Liver (tissue), 9 donors: ENCODE results near the gene KIF26B. TPM values are rescaled to one million over a fixed set of nuclear protein-coding genes. Genes with fewer than 3 reads are reported as not detected.

Experiments used
- DNase-seq: peaks from one replicate; pipeline ENCODE4 v3.0.0-alpha.2; 2017; ENCODE audit warnings: low spot score
- H3K27ac ChIP-seq, 2 donors: one replicate each; pipeline ENCODE4 v1.7.0; 2013; ENCODE audit warnings: inconsistent platforms in 2 of 2, low read length in 2 of 2, control low read depth in 1 of 2, low read depth in 1 of 2, mild to moderate bottlenecking in 1 of 2
- H3K27me3 ChIP-seq, 4 donors: one replicate each; pipeline versions ENCODE4 v1.6.1 to v1.7.0; 2013; ENCODE audit warnings: low read length in 3 of 4, inconsistent platforms in 1 of 4, mild to moderate bottlenecking in 1 of 4, moderate library complexity in 1 of 4; ENCODE audit not compliant: control insufficient read depth in 4 of 4, insufficient read depth in 4 of 4
- H3K36me3 ChIP-seq, 4 donors: one replicate each; pipeline versions ENCODE4 v1.6.1 to v1.7.0; 2013; ENCODE audit warnings: low read length in 3 of 4, mild to moderate bottlenecking in 3 of 4, low read depth in 1 of 4, moderate library complexity in 1 of 4; ENCODE audit not compliant: control insufficient read depth in 4 of 4, insufficient read depth in 3 of 4
- H3K4me1 ChIP-seq, 4 donors: one replicate each; pipeline versions ENCODE4 v1.6.1 to v1.7.0; 2013; ENCODE audit warnings: low read length in 3 of 4, mild to moderate bottlenecking in 3 of 4, moderate library complexity in 1 of 4; ENCODE audit not compliant: control insufficient read depth in 4 of 4, insufficient read depth in 4 of 4
- H3K4me3 ChIP-seq, 3 donors: one replicate each; pipeline versions ENCODE4 v1.6.1 to v1.7.0; 2013; ENCODE audit warnings: low read length in 3 of 3, control low read depth in 1 of 3, low read depth in 1 of 3, mild to moderate bottlenecking in 1 of 3
- H3K9ac ChIP-seq, 2 donors: one replicate each; pipeline ENCODE4 v1.7.0; 2013; ENCODE audit warnings: low read length in 2 of 2, mild to moderate bottlenecking in 2 of 2, moderate library complexity in 2 of 2, control low read depth in 1 of 2, low read depth in 1 of 2
- H3K9me3 ChIP-seq, 4 donors: one replicate each; pipeline versions ENCODE4 v1.6.1 to v1.7.0; 2013; ENCODE audit warnings: low read length in 3 of 4; ENCODE audit not compliant: control insufficient read depth in 4 of 4
- ATF3 ChIP-seq: IDR thresholded peaks from 2 replicates; pipeline ENCODE4 v1.6.1; 2016; ENCODE audit warnings: antibody characterized with exemption
- CTCF ChIP-seq: fragments of 150-350 bp; IDR thresholded peaks from 2 replicates; pipeline ENCODE4 v1.5.1; 2017; ENCODE audit warnings: improper control_type of control experiment, low read depth, low read length; ENCODE audit not compliant: missing input control
- EGR1 ChIP-seq, 2 donors: IDR thresholded peaks; 2 replicates each; pipeline ENCODE4 v1.6.1; 2016 to 2018; ENCODE audit warnings: antibody characterized with exemption in 2 of 2, low read depth in 2 of 2
- FOXA1 ChIP-seq: IDR thresholded peaks from 2 replicates; pipeline ENCODE4 v1.6.1; 2016; ENCODE audit warnings: antibody characterized with exemption
- FOXA2 ChIP-seq: IDR thresholded peaks from 2 replicates; pipeline ENCODE4 v1.6.1; 2016; ENCODE audit warnings: antibody characterized with exemption
- GABPA ChIP-seq, 2 donors: IDR thresholded peaks in 1 of 2; conservative IDR thresholded peaks in 1 of 2; 2 replicates each; pipeline ENCODE4 v1.6.1; 2016; ENCODE audit warnings: antibody characterized with exemption in 2 of 2, mild to moderate bottlenecking in 1 of 2, moderate library complexity in 1 of 2
- HNF4A ChIP-seq, 2 donors: conservative IDR thresholded peaks; 2 replicates each; pipeline ENCODE4 v1.6.1; 2016; ENCODE audit warnings: antibody characterized with exemption in 2 of 2, mild to moderate bottlenecking in 2 of 2
- HNF4G ChIP-seq: IDR thresholded peaks from 2 replicates; pipeline ENCODE4 v1.6.1; 2016; ENCODE audit warnings: antibody characterized with exemption
- JUND ChIP-seq, 2 donors: IDR thresholded peaks; 2 replicates each; pipeline ENCODE4 v1.6.1; 2016; ENCODE audit warnings: antibody characterized with exemption in 2 of 2
- NR2F2 ChIP-seq: IDR thresholded peaks from 2 replicates; pipeline ENCODE4 v1.6.1; 2016; ENCODE audit warnings: antibody characterized with exemption
- RAD21 ChIP-seq, 2 donors: IDR thresholded peaks; 2 replicates each; pipeline ENCODE4 v1.6.1; 2016; ENCODE audit warnings: antibody characterized with exemption in 2 of 2, mild to moderate bottlenecking in 2 of 2
- REST ChIP-seq: IDR thresholded peaks from 2 replicates; pipeline ENCODE4 v1.6.1; 2016; ENCODE audit warnings: antibody characterized with exemption, mild to moderate bottlenecking
- RXRA ChIP-seq, 2 donors: IDR thresholded peaks; 2 replicates each; pipeline ENCODE4 v1.6.1; 2017 to 2018; ENCODE audit warnings: antibody characterized with exemption in 2 of 2, mild to moderate bottlenecking in 1 of 2
- SP1 ChIP-seq: IDR thresholded peaks from 2 replicates; pipeline ENCODE4 v1.6.1; 2018; ENCODE audit warnings: antibody characterized with exemption, mild to moderate bottlenecking
- TAF1 ChIP-seq: conservative IDR thresholded peaks from 2 replicates; pipeline ENCODE4 v1.6.1; 2016; ENCODE audit warnings: antibody characterized with exemption, mild to moderate bottlenecking
- YY1 ChIP-seq: IDR thresholded peaks from 2 replicates; pipeline ENCODE4 v1.6.1; 2016; ENCODE audit warnings: antibody characterized with exemption, mild to moderate bottlenecking
- WGBS: extraction: QIAGEN DNeasy Blood & Tissue Kit; methylation state at CpG from one replicate; pipeline ENCODE4 v1.1.7; 2013; 5-methylcytosine and 5-hydroxymethylcytosine counted together
- polyA plus RNA-seq, 2 donors: library from polyadenylated mRNA; stranded (reverse) in 1 of 2; unstranded in 1 of 2; fragments of 200-250 nt in 1 of 2; fragments of >200 nt in 1 of 2; fragmentation: Nextera tagmentation in 1 of 2; extraction: Ambion mirVana in 1 of 2; gene quantifications; one replicate each; pipeline versions ENCODE4 v1.2.1 to v1.2.3, GENCODE V29; 2013 to 2015
- total RNA-seq, 2 donors: library from RNA; depleted of rRNA; stranded (reverse); fragments of >200 nt; gene quantifications; one replicate each; pipeline ENCODE4 v1.2.3, GENCODE V29; 2014
- TF ChIP-seq, protein P1 (sequence below): IDR thresholded peaks from 2 replicates; pipeline ENCODE4 v1.6.1; 2016; ENCODE audit warnings: antibody characterized with exemption
- TF ChIP-seq, protein P2 (sequence below): IDR thresholded peaks from 2 replicates; pipeline ENCODE4 v1.6.1; 2016; ENCODE audit warnings: antibody characterized with exemption
- donor health status: healthy.
- donor health status: healthy.
- donor health status: healthy.
- donor health status: healthy.
- donor health status: healthy.

The KIF26B gene
- total and polyA plus RNA-seq, 4 donors, result 0.10 to 1.7 (median 0.34) TPM

GRCh38 chr1:245571815-245572294 lies 417.1 kb downstream of the KIF26B start:
- H3K27me3 ChIP-seq, result no peaks in the 10 kb centered on the region
- H3K4me1 ChIP-seq, result no peaks in the 10 kb centered on the region
- H3K9me3 ChIP-seq, result no peaks in the 10 kb centered on the region
- WGBS, result 41% methylated on average over 11 of the region's 11 CpGs
- TF ChIP-seq, protein P1, sequence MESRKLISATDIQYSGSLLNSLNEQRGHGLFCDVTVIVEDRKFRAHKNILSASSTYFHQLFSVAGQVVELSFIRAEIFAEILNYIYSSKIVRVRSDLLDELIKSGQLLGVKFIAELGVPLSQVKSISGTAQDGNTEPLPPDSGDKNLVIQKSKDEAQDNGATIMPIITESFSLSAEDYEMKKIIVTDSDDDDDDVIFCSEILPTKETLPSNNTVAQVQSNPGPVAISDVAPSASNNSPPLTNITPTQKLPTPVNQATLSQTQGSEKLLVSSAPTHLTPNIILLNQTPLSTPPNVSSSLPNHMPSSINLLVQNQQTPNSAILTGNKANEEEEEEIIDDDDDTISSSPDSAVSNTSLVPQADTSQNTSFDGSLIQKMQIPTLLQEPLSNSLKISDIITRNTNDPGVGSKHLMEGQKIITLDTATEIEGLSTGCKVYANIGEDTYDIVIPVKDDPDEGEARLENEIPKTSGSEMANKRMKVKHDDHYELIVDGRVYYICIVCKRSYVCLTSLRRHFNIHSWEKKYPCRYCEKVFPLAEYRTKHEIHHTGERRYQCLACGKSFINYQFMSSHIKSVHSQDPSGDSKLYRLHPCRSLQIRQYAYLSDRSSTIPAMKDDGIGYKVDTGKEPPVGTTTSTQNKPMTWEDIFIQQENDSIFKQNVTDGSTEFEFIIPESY, result no peak
- TF ChIP-seq TAF1 (no peak), FOXA1 (no peak), FOXA2 (no peak), JUND (IDR thresholded peaks at IDR 0.05) (no peak), CTCF (no peak), SP1 (no peak), HNF4G (no peak), NR2F2 (no peak), YY1 (no peak), HNF4A (conservative IDR thresholded peaks at IDR 0.05) (no peak), RAD21 (IDR thresholded peaks at IDR 0.05) (no peak), ATF3 (no peak), RXRA (IDR thresholded peaks at IDR 0.05) (no peak), REST (no peak), GABPA (IDR thresholded peaks at IDR 0.05 in 1 of 2, conservative IDR thresholded peaks at IDR 0.05 in 1 of 2) (no peak), EGR1 (IDR thresholded peaks at IDR 0.05; ENCODE audit: low read depth in 2 of 2) (no peak)
- TF ChIP-seq, protein P2, sequence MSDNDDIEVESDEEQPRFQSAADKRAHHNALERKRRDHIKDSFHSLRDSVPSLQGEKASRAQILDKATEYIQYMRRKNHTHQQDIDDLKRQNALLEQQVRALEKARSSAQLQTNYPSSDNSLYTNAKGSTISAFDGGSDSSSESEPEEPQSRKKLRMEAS, result no peak
- H3K9ac ChIP-seq, result no peak overlapping the region
- H3K27ac ChIP-seq, result no peak overlapping the region
- H3K36me3 ChIP-seq, result no peaks in the 10 kb centered on the region
- DNase-seq, result no peak
- no peak overlapping the region for H3K4me3 ChIP-seq
